Activated CD8-positive, alpha-beta T cell treated with anti-CD3 and anti-CD28 coated beads, Interleukin-2, amount 10 ng/mL, durations not matched to agents 7 days and 5 days (primary cell): Measurements from ENCODE around the gene MRGPRD. TPM values are rescaled to one million over a fixed set of nuclear protein-coding genes. Genes with fewer than 3 reads are reported as not detected.

ENCODE experiments used
- ATAC-seq: fragments of 150-1000 bp; cut with Tn5 transposase; one replicate; pipeline ENCODE4 v1.10.0; 2021; ENCODE audit warnings: moderate library complexity
- CTCF ChIA-PET: fragments of 350-600 bp; sonication (Branson Sonifier 250); formaldehyde crosslinking; loops from one replicate; lab custom pipeline; 2021; ENCODE audit warnings: antibody characterized with exemption; lab: Charles Lee
- POLR2A ChIA-PET: fragments of 350-600 bp; sonication (Branson Sonifier 250); formaldehyde crosslinking; loops from one replicate; lab custom pipeline; 2021; ENCODE audit warnings: antibody characterized with exemption; lab: Charles Lee
- DNase-seq: peaks from one replicate; pipeline ENCODE4 v3.0.0-alpha.2; 2020
- H3K27ac Mint-ChIP-seq: one replicate; pipeline ENCODE4 v1.8.0; 2021; ENCODE audit warnings: mild to moderate bottlenecking, mixed read lengths
- H3K27me3 Mint-ChIP-seq: one replicate; pipeline ENCODE4 v1.8.0; 2021; ENCODE audit warnings: low read depth, mixed read lengths
- H3K36me3 Mint-ChIP-seq: one replicate; pipeline ENCODE4 v1.8.0; 2021; ENCODE audit warnings: low read depth, mixed read lengths
- H3K4me1 Mint-ChIP-seq: one replicate; pipeline ENCODE4 v1.8.0; 2021; ENCODE audit warnings: low read depth, mixed read lengths
- H3K4me3 Mint-ChIP-seq: one replicate; pipeline ENCODE4 v1.8.0; 2021; ENCODE audit warnings: mild to moderate bottlenecking, mixed read lengths
- H3K9me3 Mint-ChIP-seq: one replicate; pipeline ENCODE4 v1.8.0; 2022; ENCODE audit warnings: mixed read lengths; ENCODE audit not compliant: insufficient read depth
- total RNA-seq, 2 experiments: library from RNA; stranded (reverse); gene quantifications; one replicate each; pipeline ENCODE4 v1.2.3, GENCODE V29; 2021

MRGPRD gene
- total RNA-seq, 2 experiments from 2014 or later = not detected

GRCh38 chr11:68970921-68971636 is 9.7 kb downstream of the MRGPRD start:
- Mint-ChIP-seq H3K9me3 (no peaks in the 10 kb centered on the region), H3K4me1 (no peaks in the 10 kb centered on the region), H3K4me3 (no peak overlapping the region), H3K36me3 (no peaks in the 10 kb centered on the region), H3K27ac (no peak overlapping the region), H3K27me3 (peaks cover 4% of the 10 kb centered on the region)
- ChIA-PET POLR2A (no interaction called here), CTCF (no interaction called here)
- DNase-seq (no peak), ATAC-seq (no peak)

GRCh38 chr11:68969386-68969785 is 11.4 kb downstream of the MRGPRD start:
- ATAC-seq (no peak), DNase-seq (no peak)
- Mint-ChIP-seq H3K4me3 (no peak overlapping the region), H3K27ac (no peak overlapping the region), H3K4me1 (peaks cover 5% of the 10 kb centered on the region), H3K27me3 (peaks cover 4% of the 10 kb centered on the region), H3K9me3 (no peaks in the 10 kb centered on the region), H3K36me3 (no peaks in the 10 kb centered on the region)
- ChIA-PET POLR2A (no interaction called here), CTCF (interaction anchor here (1.7 kb wide), 1 partner anchor 13 kb away, joined by 4 read pairs; no protein-coding TSS in a partner anchor)

DNA sequence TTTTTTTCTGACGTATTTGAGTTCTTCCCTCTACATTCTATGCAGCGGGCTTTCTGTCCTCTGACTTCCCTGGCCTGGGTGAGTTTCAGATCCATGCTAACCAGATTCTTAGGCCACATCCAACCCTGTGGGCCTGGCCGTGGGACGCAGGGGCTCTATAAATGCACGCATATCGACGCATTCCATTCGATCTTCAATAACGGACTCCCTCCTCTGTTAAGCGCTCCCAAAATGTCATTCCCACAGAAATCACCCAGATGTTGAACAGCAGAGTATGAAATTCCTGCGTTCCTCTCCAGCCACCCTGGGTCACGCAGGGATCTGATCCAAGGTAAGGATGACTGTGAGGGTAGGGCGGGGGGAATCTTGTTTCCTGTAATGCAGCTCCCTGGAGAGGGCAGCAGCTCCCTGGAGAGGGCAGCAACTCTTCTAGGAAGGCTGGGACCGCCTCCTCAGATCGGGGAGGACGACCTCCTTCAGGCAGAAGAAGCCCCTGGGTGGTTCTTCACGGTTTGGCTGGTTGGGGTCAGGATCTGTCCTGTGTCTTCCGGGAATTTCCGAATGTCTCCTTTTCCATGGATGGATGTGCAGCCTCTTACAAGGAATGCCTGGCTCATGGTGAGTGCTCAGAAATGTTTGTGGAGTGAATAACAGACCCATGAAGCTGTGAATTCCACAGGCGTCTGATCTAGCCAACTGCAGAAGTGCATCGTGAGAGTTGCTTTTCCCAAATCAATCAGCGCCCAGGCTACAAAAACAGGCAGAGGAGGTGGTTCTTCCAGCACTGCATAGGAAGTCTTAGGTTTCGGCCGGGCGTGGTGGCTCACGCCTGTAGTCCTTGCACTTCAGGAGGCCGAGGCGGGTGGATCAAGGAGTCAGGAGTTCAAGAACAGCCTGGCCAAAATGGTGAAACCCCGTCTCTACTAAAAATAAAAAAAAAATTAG is 12.2 kb downstream of the MRGPRD start:
- ATAC-seq (no peak), DNase-seq (no peak)
- Mint-ChIP-seq H3K4me3 (no peak overlapping the region), H3K27ac (no peak overlapping the region), H3K36me3 (no peaks in the 10 kb centered on the region), H3K27me3 (peaks cover 4% of the 10 kb centered on the region), H3K4me1 (peaks cover 5% of the 10 kb centered on the region), H3K9me3 (no peaks in the 10 kb centered on the region)
- CTCF ChIA-PET = interaction anchor here (1.7 kb wide), 1 partner anchor 12 kb away, joined by 4 read pairs; no protein-coding TSS in a partner anchor
- POLR2A ChIA-PET = no interaction called here

DNA sequence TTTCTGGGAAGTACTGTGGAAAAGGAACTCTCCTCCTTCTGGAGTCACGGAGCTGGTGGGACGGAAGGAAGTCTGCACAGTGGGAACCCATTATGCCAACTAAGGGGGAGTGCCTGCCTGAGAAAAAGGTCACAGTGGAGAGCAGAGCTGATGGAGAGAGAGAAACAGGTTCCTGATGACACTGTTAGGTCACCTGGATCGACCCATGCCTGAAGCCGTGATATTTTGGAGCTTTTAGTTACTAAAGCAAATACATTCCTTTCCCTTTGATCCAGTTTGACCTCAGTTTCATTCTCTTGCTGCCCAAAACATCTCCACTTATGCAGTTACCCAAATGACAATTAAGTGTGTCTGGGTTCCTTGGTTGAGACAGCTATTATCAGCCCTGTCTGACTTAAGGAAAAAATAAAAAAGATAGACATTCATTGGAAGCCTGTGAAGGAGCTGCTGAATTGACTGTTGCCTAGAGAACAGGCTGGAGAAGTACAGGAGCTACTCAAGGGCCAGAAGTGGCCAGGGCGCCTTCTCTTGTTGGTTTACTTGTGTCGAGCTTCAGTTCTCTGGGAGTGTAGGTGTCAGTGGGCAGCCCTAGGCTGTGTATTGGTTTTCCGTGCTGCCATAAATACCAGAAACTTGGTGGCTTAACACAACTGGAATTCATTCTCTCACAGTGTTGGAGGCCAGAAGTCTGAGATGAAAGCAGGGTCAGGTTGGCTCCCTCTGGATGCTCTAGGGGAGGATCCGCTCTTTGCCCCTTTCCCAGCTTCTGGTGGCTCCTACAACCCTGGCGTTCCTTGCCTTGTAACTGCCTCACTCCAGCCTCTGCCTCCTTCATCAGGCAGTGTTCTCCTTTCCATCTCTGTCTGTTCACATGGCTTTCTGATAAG is 13.6 kb downstream of the MRGPRD start:
- H3K27me3 Mint-ChIP-seq = no peaks in the 10 kb centered on the region
- ChIA-PET CTCF (no interaction called here), POLR2A (no interaction called here)
- ATAC-seq (no peak), DNase-seq (no peak)
- H3K4me3 Mint-ChIP-seq = no peak overlapping the region
- peaks cover 17% of the 10 kb centered on the region for H3K4me1 Mint-ChIP-seq
- peaks cover 2% of the 10 kb centered on the region for H3K36me3 Mint-ChIP-seq
- H3K9me3 Mint-ChIP-seq = no peaks in the 10 kb centered on the region
- no peak overlapping the region for H3K27ac Mint-ChIP-seq

DNA sequence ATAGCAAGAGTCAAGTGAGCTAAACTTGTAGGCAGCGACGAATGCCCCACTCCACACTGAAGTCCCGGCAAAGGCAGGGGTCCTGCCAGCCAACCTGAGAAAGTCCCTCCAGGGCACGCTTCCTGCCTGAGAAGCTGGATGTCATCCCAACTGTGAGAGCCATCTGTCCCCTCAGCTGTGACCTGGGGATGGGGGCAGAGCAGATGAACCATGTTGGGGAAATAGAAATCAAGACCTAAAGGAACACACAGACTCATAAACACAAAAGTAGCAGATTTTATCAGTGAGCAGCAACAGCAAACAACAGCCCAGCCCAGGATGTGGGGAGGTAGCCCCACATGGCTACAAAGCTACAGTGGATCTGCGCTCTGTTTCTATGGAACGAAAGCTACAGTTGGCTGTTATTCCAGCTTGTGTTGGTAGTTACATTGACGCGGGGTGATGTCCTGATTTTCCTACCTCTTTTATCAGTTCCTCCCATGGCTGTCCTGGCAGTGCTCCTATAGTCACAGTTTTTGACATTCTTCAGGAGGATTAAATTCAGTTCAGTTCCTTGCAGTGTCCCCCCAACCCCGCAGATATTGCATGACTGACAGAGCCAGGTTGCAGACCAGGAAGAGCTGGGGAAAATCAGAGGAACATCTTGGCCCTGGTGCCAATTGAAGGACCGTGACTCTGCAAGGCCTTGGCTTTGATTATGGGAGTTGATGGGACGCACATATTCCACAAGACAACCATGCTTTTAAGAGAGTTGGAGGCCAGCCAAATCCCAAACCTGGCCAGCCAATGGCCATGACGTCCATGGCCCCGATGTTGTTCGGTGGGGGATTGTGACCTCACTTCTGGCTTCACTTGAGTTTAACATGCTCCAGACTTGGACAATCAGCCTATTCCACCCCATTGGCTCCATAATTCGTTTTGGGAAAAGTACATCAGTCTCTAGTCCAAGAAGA is 14.6 kb downstream of the MRGPRD start:
- ChIA-PET POLR2A (no interaction called here), CTCF (no interaction called here)
- no peak overlapping the region for H3K4me3 Mint-ChIP-seq
- peaks cover 2% of the 10 kb centered on the region for H3K36me3 Mint-ChIP-seq
- ATAC-seq (peak; percentile 47), DNase-seq (no peak)
- H3K9me3 Mint-ChIP-seq = no peaks in the 10 kb centered on the region
- H3K27me3 Mint-ChIP-seq = no peaks in the 10 kb centered on the region
- peaks cover 17% of the 10 kb centered on the region for H3K4me1 Mint-ChIP-seq
- H3K27ac Mint-ChIP-seq = no peak overlapping the region

DNA sequence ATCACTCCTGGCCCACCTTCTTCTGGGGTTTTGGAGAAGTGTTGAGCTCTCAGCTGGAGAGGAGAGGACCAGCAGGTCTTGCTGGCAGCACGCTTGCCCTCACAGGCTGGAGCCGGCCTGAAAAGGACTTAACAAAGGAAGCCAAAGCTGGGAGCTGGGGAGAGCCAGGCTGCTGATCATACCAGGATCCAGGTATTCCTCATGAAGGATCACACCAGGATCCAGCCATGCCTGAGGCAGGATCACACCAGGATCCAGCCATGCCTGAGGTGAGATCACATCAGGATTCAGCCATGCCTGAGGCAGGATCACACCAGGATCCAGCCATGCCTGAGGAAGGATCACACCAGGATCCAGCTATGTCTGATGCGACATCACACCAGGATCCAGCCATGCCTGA is 17.0 kb downstream of the MRGPRD start:
- no peak for DNase-seq
- Mint-ChIP-seq H3K27ac (peak overlapping the region; percentile 49), H3K9me3 (no peaks in the 10 kb centered on the region), H3K27me3 (no peaks in the 10 kb centered on the region), H3K36me3 (peaks cover 2% of the 10 kb centered on the region), H3K4me3 (no peak overlapping the region), H3K4me1 (peaks cover 17% of the 10 kb centered on the region)
- ChIA-PET CTCF (no interaction called here), POLR2A (no interaction called here)
- ATAC-seq = no peak

- ATAC-seq (peak; percentile 72), DNase-seq (peak; percentile 33)
- H3K9me3 Mint-ChIP-seq = no peaks in the 10 kb centered on the region
- H3K36me3 Mint-ChIP-seq = peaks cover 2% of the 10 kb centered on the region
- peaks cover 17% of the 10 kb centered on the region for H3K4me1 Mint-ChIP-seq
- peak overlapping the region; percentile 76 for H3K27ac Mint-ChIP-seq
- H3K27me3 Mint-ChIP-seq = no peaks in the 10 kb centered on the region
- ChIA-PET POLR2A (interaction anchor here (0.6 kb wide), 1 partner anchor 115 kb away, joined by 3 read pairs; no protein-coding TSS in a partner anchor), CTCF (no interaction called here)
- H3K4me3 Mint-ChIP-seq = peak overlapping the region; percentile 36
Observed at GRCh38 chr11:68962527-68963250, 18.1 kb downstream of the MRGPRD start.

DNA sequence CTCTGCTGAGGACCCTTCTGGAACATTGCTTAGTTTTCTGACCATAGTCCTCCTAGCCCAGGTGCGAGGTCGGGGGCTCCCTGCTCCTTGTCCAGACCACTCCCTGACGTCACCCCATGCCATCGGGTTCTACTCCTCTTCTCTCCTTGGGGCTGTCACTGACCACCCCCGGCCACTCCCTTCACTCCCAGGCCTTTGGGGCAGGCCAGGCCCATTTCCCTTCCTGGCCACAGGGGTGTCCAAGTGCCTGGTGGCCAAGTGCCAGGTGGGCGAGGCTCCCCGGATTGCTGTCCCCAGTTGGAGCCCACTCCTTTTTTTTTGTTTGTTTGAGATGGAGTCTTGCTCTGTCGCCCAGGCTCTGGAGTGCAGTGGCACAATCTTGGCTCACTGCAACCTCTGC is 19.5 kb downstream of the MRGPRD start:
- Mint-ChIP-seq H3K4me3 (no peak overlapping the region), H3K9me3 (no peaks in the 10 kb centered on the region), H3K36me3 (peaks cover 2% of the 10 kb centered on the region), H3K4me1 (peaks cover 17% of the 10 kb centered on the region), H3K27me3 (no peaks in the 10 kb centered on the region), H3K27ac (no peak overlapping the region)
- ATAC-seq = no peak
- DNase-seq = no peak
- POLR2A ChIA-PET = no interaction called here
- CTCF ChIA-PET = no interaction called here

GRCh38 chr11:68960294-68961071 is 20.3 kb downstream of the MRGPRD start:
- DNase-seq = no peak
- Mint-ChIP-seq H3K9me3 (no peaks in the 10 kb centered on the region), H3K27ac (no peak overlapping the region), H3K4me1 (peaks cover 14% of the 10 kb centered on the region), H3K36me3 (peaks cover 2% of the 10 kb centered on the region), H3K4me3 (no peak overlapping the region), H3K27me3 (no peaks in the 10 kb centered on the region)
- no peak for ATAC-seq
- CTCF ChIA-PET = no interaction called here
- POLR2A ChIA-PET = no interaction called here
